ENCODE data around the gene FAM32A. TPM values are rescaled to one million over a fixed set of nuclear protein-coding genes. Genes with fewer than 3 reads are reported as not detected.

Gene FAM32A
- total and polyA plus RNA-seq, 2 of the 8 experiments (the other 6 are each of a cell fraction or from before 2014, with no cell fraction given) = 75.6 to 105 TPM

DNA sequence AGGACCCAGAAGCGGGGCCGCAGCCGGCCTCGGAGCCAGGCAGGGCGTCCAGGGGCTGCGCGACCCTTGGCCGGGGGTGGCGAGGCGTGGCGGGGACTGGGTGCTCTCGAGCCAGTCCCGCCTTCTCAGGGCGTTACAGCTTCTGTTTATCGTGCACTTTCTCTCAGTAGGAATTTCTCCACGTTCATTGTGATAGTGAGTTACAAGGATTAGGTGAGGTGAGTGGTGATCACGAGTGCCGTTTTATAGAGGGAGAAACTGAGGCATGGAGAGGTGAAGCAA lies 13.1 kb downstream of the FAM32A start (continued):
- no peak for TF ChIP-seq RAD21 (IDR thresholded peaks at IDR 0.05 in 1 of 2, conservative IDR thresholded peaks at IDR 0.05 in 1 of 2; ENCODE audit: low read depth in 2 of 2, low read length in 2 of 2)
- no peak for TF ChIP-seq BCL11A (IDR thresholded peaks at IDR 0.05; ENCODE audit: low read depth in 2 of 2, low read length in 2 of 2)
- TF ChIP-seq POU5F1 (IDR thresholded peaks at IDR 0.05; ENCODE audit: low read depth, low read length) = no peak
- no peak for TF ChIP-seq CHD1 (IDR thresholded peaks at IDR 0.05; ENCODE audit: low read depth, low read length)

Data from H1 (cell line).